SH-SY5Y (cell line): ENCODE data around the gene ARHGAP5.

Source experiments
- GATA2 ChIP-seq: IDR thresholded peaks from 2 replicates; pipeline ENCODE4 v1.6.1; 2011; ENCODE audit warnings: mild to moderate bottlenecking, low read depth, low read length
- GATA3 ChIP-seq: IDR thresholded peaks from 2 replicates; pipeline ENCODE4 v1.6.1; 2011; ENCODE audit warnings: low read depth, mild to moderate bottlenecking, low read length, moderate library complexity

- TF ChIP-seq GATA3 (no peak), GATA2 (no peak)
Observed at GRCh38 chr14:32142754-32143437, 65.8 kb downstream of the ARHGAP5 start.
